Astrocyte (in vitro differentiated cells and primary cell): ENCODE results near the gene PPIL6. TPM values are rescaled to one million over a fixed set of nuclear protein-coding genes. Genes with fewer than 3 reads are reported as not detected.

Experiments
- DNase-seq: peaks from one replicate; pipeline ENCODE4 v3.0.0-alpha.2; 2010; ENCODE audit warnings: low read depth
- FAIRE-seq: peaks from 2 replicates; lab custom pipeline; 2011; peaks lifted over from hg19 to GRCh38; lab: Jason Lieb, UNC
- H2AFZ ChIP-seq: 2 replicates; pipeline ENCODE4 v1.6.0; 2012; ENCODE audit warnings: low read depth, low read length, inconsistent platforms
- H3K27ac ChIP-seq: 2 replicates; pipeline ENCODE4 v1.5.1; 2011; ENCODE audit warnings: low read depth, low read length, inconsistent platforms
- H3K27me3 ChIP-seq: 2 replicates; pipeline ENCODE4 v1.6.0; 2011; ENCODE audit warnings: low read length, inconsistent platforms; ENCODE audit not compliant: insufficient read depth
- H3K36me3 ChIP-seq: 2 replicates; pipeline ENCODE4 v1.5.1; 2011; ENCODE audit warnings: low read length, inconsistent platforms; ENCODE audit not compliant: insufficient read depth
- H3K4me1 ChIP-seq: 2 replicates; pipeline ENCODE4 v1.5.1; 2011; ENCODE audit warnings: low read length, inconsistent platforms; ENCODE audit not compliant: insufficient read depth
- H3K4me2 ChIP-seq: 2 replicates; pipeline ENCODE4 v1.6.0; 2012; ENCODE audit warnings: low read length, inconsistent platforms
- H3K4me3 ChIP-seq: 2 replicates; pipeline ENCODE4 v1.5.1; 2011; ENCODE audit warnings: low read depth, mild to moderate bottlenecking, low read length, inconsistent platforms; ENCODE audit not compliant: insufficient read depth
- H3K79me2 ChIP-seq: 2 replicates; pipeline ENCODE4 v1.6.0; 2012; ENCODE audit warnings: mild to moderate bottlenecking, low read length, inconsistent platforms; ENCODE audit not compliant: insufficient read depth
- H3K9ac ChIP-seq: 2 replicates; pipeline ENCODE4 v1.6.0; 2012; ENCODE audit warnings: mild to moderate bottlenecking, low read length, inconsistent platforms
- H3K9me3 ChIP-seq: 2 replicates; pipeline ENCODE4 v1.5.1; 2012; ENCODE audit warnings: low read depth, mild to moderate bottlenecking, low read length, inconsistent platforms; ENCODE audit not compliant: insufficient read depth
- H4K20me1 ChIP-seq: 2 replicates; pipeline ENCODE4 v1.6.0; 2012; ENCODE audit warnings: low read length, inconsistent platforms; ENCODE audit not compliant: insufficient read depth
- H3K27ac Mint-ChIP-seq: one replicate; pipeline ENCODE4 v1.8.0; 2021; ENCODE audit warnings: mild to moderate bottlenecking, mixed read lengths; ENCODE audit not compliant: unreplicated experiment
- H3K27me3 Mint-ChIP-seq: one replicate; pipeline ENCODE4 v1.8.0; 2021; ENCODE audit warnings: low read depth, mixed read lengths; ENCODE audit not compliant: unreplicated experiment
- H3K36me3 Mint-ChIP-seq: one replicate; pipeline ENCODE4 v1.8.0; 2021; ENCODE audit warnings: low read depth, mixed read lengths; ENCODE audit not compliant: unreplicated experiment
- H3K4me1 Mint-ChIP-seq: one replicate; pipeline ENCODE4 v1.8.0; 2021; ENCODE audit warnings: low read depth, mixed read lengths; ENCODE audit not compliant: unreplicated experiment
- H3K4me3 Mint-ChIP-seq: one replicate; pipeline ENCODE4 v1.8.0; 2021; ENCODE audit warnings: mild to moderate bottlenecking, moderate library complexity, mixed read lengths; ENCODE audit not compliant: unreplicated experiment
- H3K9me3 Mint-ChIP-seq: one replicate; pipeline ENCODE4 v1.8.0; 2021; ENCODE audit warnings: mild to moderate bottlenecking, mixed read lengths; ENCODE audit not compliant: unreplicated experiment
- CTCF ChIP-seq: IDR thresholded peaks from 2 replicates; pipeline ENCODE4 v1.5.1; 2011; ENCODE audit warnings: low read depth, mild to moderate bottlenecking, inconsistent platforms, low read length, moderate library complexity; ENCODE audit not compliant: insufficient read depth
- EZH2 ChIP-seq: IDR thresholded peaks from 2 replicates; pipeline ENCODE4 v1.6.1; 2012; ENCODE audit warnings: mild to moderate bottlenecking, low read length, inconsistent platforms; ENCODE audit not compliant: insufficient read depth
- total RNA-seq: library from RNA; stranded (reverse); gene quantifications from 2 replicates; pipeline ENCODE4 v1.2.1, GENCODE V29; 2021

PPIL6 gene
- total RNA-seq, 1 donor from 2014 or later = 1.7 TPM

GRCh38 chr6:109397020-109397419 lies 43.4 kb downstream of the PPIL6 start:
- H3K4me2 ChIP-seq = no peak overlapping the region
- H3K4me3 ChIP-seq = no peak overlapping the region
- H3K79me2 ChIP-seq = no peaks in the 10 kb centered on the region
- H3K4me1 ChIP-seq = no peaks in the 10 kb centered on the region
- H2AFZ ChIP-seq = no peak overlapping the region
- no peaks in the 10 kb centered on the region for H3K36me3 Mint-ChIP-seq
- no peak overlapping the region for H3K9ac ChIP-seq
- H3K27me3 ChIP-seq = no peaks in the 10 kb centered on the region
- no peaks in the 10 kb centered on the region for H3K9me3 ChIP-seq
- no peaks in the 10 kb centered on the region for H4K20me1 ChIP-seq
- H3K4me3 Mint-ChIP-seq = no peak overlapping the region
- H3K36me3 ChIP-seq = no peaks in the 10 kb centered on the region
- H3K9me3 Mint-ChIP-seq = no peaks in the 10 kb centered on the region
- peak; percentile 12 for TF ChIP-seq CTCF
- no peak for TF ChIP-seq EZH2
- FAIRE-seq (no peak), DNase-seq (no peak)
- H3K4me1 Mint-ChIP-seq = no peaks in the 10 kb centered on the region
- H3K27ac ChIP-seq = no peak overlapping the region
- H3K27ac Mint-ChIP-seq = no peak overlapping the region
- H3K27me3 Mint-ChIP-seq = peaks cover 4% of the 10 kb centered on the region

- Mint-ChIP-seq H3K27ac (no peak overlapping the region), H3K27me3 (peaks cover 4% of the 10 kb centered on the region), H3K4me3 (no peak overlapping the region), H3K9me3 (no peaks in the 10 kb centered on the region), H3K36me3 (no peaks in the 10 kb centered on the region), H3K4me1 (no peaks in the 10 kb centered on the region)
- Histone ChIP-seq H3K27ac (no peak overlapping the region), H3K79me2 (no peaks in the 10 kb centered on the region), H3K4me2 (no peak overlapping the region), H3K4me3 (no peak overlapping the region), H3K9ac (no peak overlapping the region), H2AFZ (no peak overlapping the region), H3K27me3 (no peaks in the 10 kb centered on the region), H4K20me1 (no peaks in the 10 kb centered on the region), H3K9me3 (no peaks in the 10 kb centered on the region), H3K36me3 (no peaks in the 10 kb centered on the region), H3K4me1 (no peaks in the 10 kb centered on the region)
- no peak for TF ChIP-seq EZH2
- no peak for TF ChIP-seq CTCF
- FAIRE-seq (no peak), DNase-seq (no peak)
These were observed 44.2 kb downstream of the PPIL6 start for GRCh38 chr6:109396046-109396718.

GRCh38 chr6:109393886-109394281 lies 46.5 kb downstream of the PPIL6 start:
- Histone ChIP-seq H3K4me1 (no peaks in the 10 kb centered on the region), H3K9me3 (no peaks in the 10 kb centered on the region), H3K27ac (no peak overlapping the region), H4K20me1 (no peaks in the 10 kb centered on the region), H3K4me3 (no peak overlapping the region), H3K27me3 (peaks cover 4% of the 10 kb centered on the region), H3K9ac (no peak overlapping the region), H3K36me3 (no peaks in the 10 kb centered on the region), H3K79me2 (no peaks in the 10 kb centered on the region), H2AFZ (no peak overlapping the region), H3K4me2 (no peak overlapping the region)
- Mint-ChIP-seq H3K27me3 (peaks cover 6% of the 10 kb centered on the region), H3K27ac (peak overlapping the region; percentile 82), H3K4me3 (no peak overlapping the region), H3K9me3 (no peaks in the 10 kb centered on the region), H3K36me3 (no peaks in the 10 kb centered on the region), H3K4me1 (no peaks in the 10 kb centered on the region)
- DNase-seq = no peak
- FAIRE-seq = no peak
- TF ChIP-seq CTCF (no peak), EZH2 (no peak)
